Spleen (tissue), 7 donors: Measurements from ENCODE around the gene PLEKHA3.

Experiments used
- POLR2A ChIP-seq, 3 donors: fragments of 450-650 bp; IDR thresholded peaks; one replicate each; pipeline ENCODE4 v1.5.1; 2017; ENCODE audit warnings: antibody characterized with exemption in 3 of 3, mild to moderate bottlenecking in 1 of 3
- POLR2AphosphoS5 ChIP-seq, 3 donors: sonication (generic); formaldehyde crosslinking; IDR thresholded peaks; one replicate each; pipeline ENCODE4 v1.5.1; 2017; ENCODE audit warnings: antibody characterized with exemption in 3 of 3
- TF ChIP-seq, protein P1 (sequence below), 11 experiments: fragments of 200-600 bp in 7 of 11; fragments of 450-650 bp in 4 of 11; sonication (generic) in 4 of 11; IDR thresholded peaks in 8 of 11; conservative IDR thresholded peaks in 3 of 11; 1 replicate in 7 of 11; 2 replicates in 4 of 11; pipeline versions ENCODE4 v1.4.0 to v1.8.0; 2016 to 2021; ENCODE audit warnings: antibody characterized with exemption in 11 of 11, inconsistent platforms in 4 of 11, mild to moderate bottlenecking in 1 of 11
- donor health status: DM: no; HTN: no; CAD: no; lungs with moderate emphysema.
- donor health status: DM: no; HTN: no; CAD: no.
- donor health status: DM: no; HTN: no; CAD: no.

DNA sequence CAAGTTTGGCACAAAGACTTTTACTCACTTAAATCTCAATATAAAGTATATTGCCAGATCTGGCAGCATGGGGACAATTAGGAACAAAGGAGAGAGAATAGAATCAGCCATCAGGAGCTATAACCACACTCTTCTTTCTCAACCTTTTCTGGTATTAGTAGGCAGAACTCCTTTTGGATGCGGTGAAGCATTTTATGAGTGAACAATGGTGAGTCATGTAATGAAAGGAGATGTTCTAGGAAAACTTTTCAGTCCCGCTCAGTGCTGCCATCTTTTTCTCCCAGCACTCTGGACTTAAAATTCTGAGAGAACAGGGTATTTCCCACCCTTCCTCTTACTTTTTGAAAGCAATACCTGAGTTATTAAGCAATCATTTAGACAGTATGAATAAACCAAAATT lies 32.2 kb downstream of the PLEKHA3 start:
- TF ChIP-seq, protein P1, sequence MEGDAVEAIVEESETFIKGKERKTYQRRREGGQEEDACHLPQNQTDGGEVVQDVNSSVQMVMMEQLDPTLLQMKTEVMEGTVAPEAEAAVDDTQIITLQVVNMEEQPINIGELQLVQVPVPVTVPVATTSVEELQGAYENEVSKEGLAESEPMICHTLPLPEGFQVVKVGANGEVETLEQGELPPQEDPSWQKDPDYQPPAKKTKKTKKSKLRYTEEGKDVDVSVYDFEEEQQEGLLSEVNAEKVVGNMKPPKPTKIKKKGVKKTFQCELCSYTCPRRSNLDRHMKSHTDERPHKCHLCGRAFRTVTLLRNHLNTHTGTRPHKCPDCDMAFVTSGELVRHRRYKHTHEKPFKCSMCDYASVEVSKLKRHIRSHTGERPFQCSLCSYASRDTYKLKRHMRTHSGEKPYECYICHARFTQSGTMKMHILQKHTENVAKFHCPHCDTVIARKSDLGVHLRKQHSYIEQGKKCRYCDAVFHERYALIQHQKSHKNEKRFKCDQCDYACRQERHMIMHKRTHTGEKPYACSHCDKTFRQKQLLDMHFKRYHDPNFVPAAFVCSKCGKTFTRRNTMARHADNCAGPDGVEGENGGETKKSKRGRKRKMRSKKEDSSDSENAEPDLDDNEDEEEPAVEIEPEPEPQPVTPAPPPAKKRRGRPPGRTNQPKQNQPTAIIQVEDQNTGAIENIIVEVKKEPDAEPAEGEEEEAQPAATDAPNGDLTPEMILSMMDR (IDR thresholded peaks at IDR 0.05 in 8 of 11, conservative IDR thresholded peaks at IDR 0.05 in 3 of 11): no peak
- TF ChIP-seq POLR2A (IDR thresholded peaks at IDR 0.05) (no peak), POLR2AphosphoS5 (IDR thresholded peaks at IDR 0.05) (no peak)
